Astrocyte (in vitro differentiated cells and primary cell): ENCODE data around the gene UQCC3. TPM values are rescaled to one million over a fixed set of nuclear protein-coding genes. Genes with fewer than 3 reads are reported as not detected.
A peak's percentile ranks its signal among the peaks of the same experiment; 100 is the strongest.

Experiments
- DNase-seq: peaks from one replicate; pipeline ENCODE4 v3.0.0-alpha.2; 2010; ENCODE audit warnings: low read depth
- FAIRE-seq: peaks from 2 replicates; lab custom pipeline; 2011; peaks lifted over from hg19 to GRCh38; lab: Jason Lieb, UNC
- H2AFZ ChIP-seq: 2 replicates; pipeline ENCODE4 v1.6.0; 2012; ENCODE audit warnings: low read depth, low read length, inconsistent platforms
- H3K27ac ChIP-seq: 2 replicates; pipeline ENCODE4 v1.5.1; 2011; ENCODE audit warnings: low read depth, low read length, inconsistent platforms
- H3K27me3 ChIP-seq: 2 replicates; pipeline ENCODE4 v1.6.0; 2011; ENCODE audit warnings: low read length, inconsistent platforms; ENCODE audit not compliant: insufficient read depth
- H3K36me3 ChIP-seq: 2 replicates; pipeline ENCODE4 v1.5.1; 2011; ENCODE audit warnings: low read length, inconsistent platforms; ENCODE audit not compliant: insufficient read depth
- H3K4me1 ChIP-seq: 2 replicates; pipeline ENCODE4 v1.5.1; 2011; ENCODE audit warnings: low read length, inconsistent platforms; ENCODE audit not compliant: insufficient read depth
- H3K4me2 ChIP-seq: 2 replicates; pipeline ENCODE4 v1.6.0; 2012; ENCODE audit warnings: low read length, inconsistent platforms
- H3K4me3 ChIP-seq: 2 replicates; pipeline ENCODE4 v1.5.1; 2011; ENCODE audit warnings: low read depth, mild to moderate bottlenecking, low read length, inconsistent platforms; ENCODE audit not compliant: insufficient read depth
- H3K79me2 ChIP-seq: 2 replicates; pipeline ENCODE4 v1.6.0; 2012; ENCODE audit warnings: mild to moderate bottlenecking, low read length, inconsistent platforms; ENCODE audit not compliant: insufficient read depth
- H3K9ac ChIP-seq: 2 replicates; pipeline ENCODE4 v1.6.0; 2012; ENCODE audit warnings: mild to moderate bottlenecking, low read length, inconsistent platforms
- H3K9me3 ChIP-seq: 2 replicates; pipeline ENCODE4 v1.5.1; 2012; ENCODE audit warnings: low read depth, mild to moderate bottlenecking, low read length, inconsistent platforms; ENCODE audit not compliant: insufficient read depth
- H4K20me1 ChIP-seq: 2 replicates; pipeline ENCODE4 v1.6.0; 2012; ENCODE audit warnings: low read length, inconsistent platforms; ENCODE audit not compliant: insufficient read depth
- H3K27ac Mint-ChIP-seq: one replicate; pipeline ENCODE4 v1.8.0; 2021; ENCODE audit warnings: mild to moderate bottlenecking, mixed read lengths; ENCODE audit not compliant: unreplicated experiment
- H3K27me3 Mint-ChIP-seq: one replicate; pipeline ENCODE4 v1.8.0; 2021; ENCODE audit warnings: low read depth, mixed read lengths; ENCODE audit not compliant: unreplicated experiment
- H3K36me3 Mint-ChIP-seq: one replicate; pipeline ENCODE4 v1.8.0; 2021; ENCODE audit warnings: low read depth, mixed read lengths; ENCODE audit not compliant: unreplicated experiment
- H3K4me1 Mint-ChIP-seq: one replicate; pipeline ENCODE4 v1.8.0; 2021; ENCODE audit warnings: low read depth, mixed read lengths; ENCODE audit not compliant: unreplicated experiment
- H3K4me3 Mint-ChIP-seq: one replicate; pipeline ENCODE4 v1.8.0; 2021; ENCODE audit warnings: mild to moderate bottlenecking, moderate library complexity, mixed read lengths; ENCODE audit not compliant: unreplicated experiment
- H3K9me3 Mint-ChIP-seq: one replicate; pipeline ENCODE4 v1.8.0; 2021; ENCODE audit warnings: mild to moderate bottlenecking, mixed read lengths; ENCODE audit not compliant: unreplicated experiment
- EZH2 ChIP-seq: IDR thresholded peaks from 2 replicates; pipeline ENCODE4 v1.6.1; 2012; ENCODE audit warnings: mild to moderate bottlenecking, low read length, inconsistent platforms; ENCODE audit not compliant: insufficient read depth
- total RNA-seq: library from RNA; stranded (reverse); gene quantifications from 2 replicates; pipeline ENCODE4 v1.2.1, GENCODE V29; 2021
- TF ChIP-seq, protein P1 (sequence below): IDR thresholded peaks from 2 replicates; pipeline ENCODE4 v1.5.1; 2011; ENCODE audit warnings: low read depth, mild to moderate bottlenecking, inconsistent platforms, low read length, moderate library complexity; ENCODE audit not compliant: insufficient read depth

Gene UQCC3
- total RNA-seq, 1 donor from 2014 or later, result 8.7 TPM

DNA sequence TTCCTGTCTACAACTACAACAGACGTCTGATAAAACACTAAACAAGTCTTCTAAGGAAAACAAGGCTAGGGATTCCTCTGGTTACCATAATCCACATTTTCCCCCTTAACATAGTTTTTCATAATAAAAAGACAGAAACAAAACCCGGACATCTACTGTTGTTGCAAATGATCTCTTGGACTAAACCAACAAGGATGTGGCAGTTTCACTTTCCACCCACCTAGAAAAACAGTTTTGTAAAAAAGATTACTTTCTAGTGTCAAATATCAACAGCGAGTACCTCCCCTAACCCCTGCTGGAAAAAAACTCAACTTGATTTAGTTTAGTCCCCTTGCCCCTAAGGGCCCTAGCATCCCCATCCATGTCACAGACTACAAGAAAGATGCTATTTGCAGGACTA, 41.4 kb downstream of the UQCC3 start:
- peaks cover 18% of the 10 kb centered on the region for H4K20me1 ChIP-seq
- Mint-ChIP-seq H3K36me3 (peaks cover 28% of the 10 kb centered on the region), H3K27ac (no peak overlapping the region), H3K4me1 (peaks cover 30% of the 10 kb centered on the region), H3K4me3 (no peak overlapping the region), H3K9me3 (no peaks in the 10 kb centered on the region), H3K27me3 (no peaks in the 10 kb centered on the region)
- FAIRE-seq (no peak), DNase-seq (no peak)
- no peak overlapping the region for H2AFZ ChIP-seq
- no peak overlapping the region for H3K27ac ChIP-seq
- no peak for TF ChIP-seq EZH2
- TF ChIP-seq, protein P1, sequence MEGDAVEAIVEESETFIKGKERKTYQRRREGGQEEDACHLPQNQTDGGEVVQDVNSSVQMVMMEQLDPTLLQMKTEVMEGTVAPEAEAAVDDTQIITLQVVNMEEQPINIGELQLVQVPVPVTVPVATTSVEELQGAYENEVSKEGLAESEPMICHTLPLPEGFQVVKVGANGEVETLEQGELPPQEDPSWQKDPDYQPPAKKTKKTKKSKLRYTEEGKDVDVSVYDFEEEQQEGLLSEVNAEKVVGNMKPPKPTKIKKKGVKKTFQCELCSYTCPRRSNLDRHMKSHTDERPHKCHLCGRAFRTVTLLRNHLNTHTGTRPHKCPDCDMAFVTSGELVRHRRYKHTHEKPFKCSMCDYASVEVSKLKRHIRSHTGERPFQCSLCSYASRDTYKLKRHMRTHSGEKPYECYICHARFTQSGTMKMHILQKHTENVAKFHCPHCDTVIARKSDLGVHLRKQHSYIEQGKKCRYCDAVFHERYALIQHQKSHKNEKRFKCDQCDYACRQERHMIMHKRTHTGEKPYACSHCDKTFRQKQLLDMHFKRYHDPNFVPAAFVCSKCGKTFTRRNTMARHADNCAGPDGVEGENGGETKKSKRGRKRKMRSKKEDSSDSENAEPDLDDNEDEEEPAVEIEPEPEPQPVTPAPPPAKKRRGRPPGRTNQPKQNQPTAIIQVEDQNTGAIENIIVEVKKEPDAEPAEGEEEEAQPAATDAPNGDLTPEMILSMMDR, result no peak
- no peak overlapping the region for H3K4me2 ChIP-seq
- peaks cover 16% of the 10 kb centered on the region for H3K4me1 ChIP-seq
- no peaks in the 10 kb centered on the region for H3K9me3 ChIP-seq
- H3K4me3 ChIP-seq, result no peak overlapping the region
- H3K36me3 ChIP-seq, result peaks cover 68% of the 10 kb centered on the region
- H3K79me2 ChIP-seq, result peaks cover 44% of the 10 kb centered on the region
- no peaks in the 10 kb centered on the region for H3K27me3 ChIP-seq
- no peak overlapping the region for H3K9ac ChIP-seq

DNA sequence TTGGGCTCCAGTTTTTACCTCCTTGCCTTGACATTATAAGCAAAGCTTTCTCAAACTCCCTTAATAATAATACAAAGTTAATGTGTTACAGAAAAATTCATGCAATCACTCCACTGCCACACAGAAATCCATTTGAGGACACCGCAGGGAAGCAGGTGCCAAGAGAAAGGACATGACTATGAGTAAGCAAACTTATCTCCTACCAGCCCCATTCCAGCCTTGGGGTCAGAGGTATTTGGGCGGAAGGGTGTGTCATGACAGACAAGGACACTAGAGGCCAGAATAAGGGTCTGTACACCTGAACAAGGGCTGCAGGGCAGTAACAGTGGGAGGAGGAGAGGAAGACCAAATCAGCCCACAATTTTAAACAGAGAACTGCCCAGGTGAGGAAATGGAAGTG, 41.9 kb downstream of the UQCC3 start:
- Histone ChIP-seq H3K36me3 (peaks cover 71% of the 10 kb centered on the region), H3K27me3 (no peaks in the 10 kb centered on the region), H3K4me3 (no peak overlapping the region), H3K27ac (no peak overlapping the region), H3K9me3 (no peaks in the 10 kb centered on the region), H3K4me2 (no peak overlapping the region), H3K4me1 (peaks cover 16% of the 10 kb centered on the region), H3K9ac (no peak overlapping the region), H2AFZ (no peak overlapping the region), H3K79me2 (peaks cover 47% of the 10 kb centered on the region), H4K20me1 (peaks cover 20% of the 10 kb centered on the region)
- no peak for DNase-seq
- no peaks in the 10 kb centered on the region for H3K27me3 Mint-ChIP-seq
- H3K36me3 Mint-ChIP-seq, result peaks cover 32% of the 10 kb centered on the region
- peaks cover 26% of the 10 kb centered on the region for H3K4me1 Mint-ChIP-seq
- H3K27ac Mint-ChIP-seq, result peak overlapping the region; percentile 70
- no peaks in the 10 kb centered on the region for H3K9me3 Mint-ChIP-seq
- no peak for FAIRE-seq
- peak overlapping the region; percentile 31 for H3K4me3 Mint-ChIP-seq
- TF ChIP-seq, protein P1, result no peak
- TF ChIP-seq EZH2, result no peak
